PC-9 (cell line): ENCODE data around the gene SLC5A1.

Experiments used
- CTCF ChIP-seq: fragments of 200-600 bp; sonication (generic); conservative IDR thresholded peaks from 2 replicates; pipeline ENCODE4 v1.6.1; 2017; ENCODE audit warnings: mixed run types, antibody characterized with exemption, mild to moderate bottlenecking, moderate library complexity
- EZH2 ChIP-seq: fragments of 200-600 bp; sonication (generic); IDR thresholded peaks from 2 replicates; pipeline ENCODE4 v1.8.0; 2017; ENCODE audit warnings: antibody characterized with exemption, low read depth

DNA sequence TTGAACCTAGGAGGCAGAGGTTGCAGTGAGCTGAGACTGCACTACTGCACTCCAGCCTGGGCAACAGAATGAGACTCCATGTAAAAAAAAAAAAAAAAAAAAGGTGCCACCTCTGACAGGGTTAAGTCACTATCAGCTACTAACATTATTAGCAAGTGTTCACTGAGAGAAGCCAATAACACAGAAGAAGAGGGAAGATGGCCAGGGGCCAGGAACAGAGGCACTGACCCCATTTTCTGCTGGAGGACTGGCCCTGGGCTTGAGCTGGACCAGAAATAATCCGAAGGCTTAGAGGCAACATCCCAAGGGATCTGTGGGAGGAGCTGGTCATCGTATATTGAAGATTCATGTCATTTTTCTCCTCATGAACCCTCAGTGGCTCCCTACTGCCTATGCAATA is 5.0 kb downstream of the SLC5A1 start:
- TF ChIP-seq CTCF (no peak), EZH2 (no peak)
